Measurements from ENCODE around the gene TRPM6. TPM values are rescaled to one million over a fixed set of nuclear protein-coding genes. Genes with fewer than 3 reads are reported as not detected.

Gene TRPM6
- polyA plus RNA-seq, 3 donors from 2014 or later = not detected

GRCh38 chr9:74742792-74743730 is 144.7 kb downstream of the TRPM6 start:
- Mint-ChIP-seq H3K27me3 (ENCODE audit: low read depth in 3 of 3) (peaks cover 3 to 16% (median 11%) of the 10 kb centered on the region in 3 donors), H3K36me3 (peaks cover 0 to 4% (median 0%) of the 10 kb centered on the region in 3 donors), H3K27ac (no peak overlapping the region), H3K9me3 (no peaks in the 10 kb centered on the region), H3K4me1 (no peaks in the 10 kb centered on the region), H3K4me3 (no peak overlapping the region)
- DNase-seq = no peak

GRCh38 chr9:74742191-74742790 is 145.4 kb downstream of the TRPM6 start:
- no peak for DNase-seq
- no peak overlapping the region for H3K27ac Mint-ChIP-seq
- H3K36me3 Mint-ChIP-seq = peaks cover 0 to 4% (median 0%) of the 10 kb centered on the region in 3 donors
- no peaks in the 10 kb centered on the region for H3K9me3 Mint-ChIP-seq
- peaks cover 3 to 16% (median 10%) of the 10 kb centered on the region in 3 donors for H3K27me3 Mint-ChIP-seq (ENCODE audit: low read depth in 3 of 3)
- H3K4me3 Mint-ChIP-seq = no peak overlapping the region
- no peaks in the 10 kb centered on the region for H3K4me1 Mint-ChIP-seq

- H3K4me1 Mint-ChIP-seq = no peaks in the 10 kb centered on the region
- no peak overlapping the region for H3K27ac Mint-ChIP-seq
- H3K4me3 Mint-ChIP-seq = no peak overlapping the region
- no peak for DNase-seq
- H3K36me3 Mint-ChIP-seq = no peaks in the 10 kb centered on the region
- H3K9me3 Mint-ChIP-seq = no peaks in the 10 kb centered on the region
- peaks cover 0 to 2% (median 0%) of the 10 kb centered on the region in 3 donors for H3K27me3 Mint-ChIP-seq (ENCODE audit: low read depth in 3 of 3)
Observed at GRCh38 chr9:74736646-74737045, 151.1 kb downstream of the TRPM6 start.

GRCh38 chr9:74735761-74736160 is 152.0 kb downstream of the TRPM6 start:
- H3K27ac Mint-ChIP-seq = no peak overlapping the region
- no peaks in the 10 kb centered on the region for H3K9me3 Mint-ChIP-seq
- H3K27me3 Mint-ChIP-seq (ENCODE audit: low read depth in 3 of 3) = peaks cover 0 to 2% (median 0%) of the 10 kb centered on the region in 3 donors
- H3K36me3 Mint-ChIP-seq = no peaks in the 10 kb centered on the region
- no peak for DNase-seq
- no peaks in the 10 kb centered on the region for H3K4me1 Mint-ChIP-seq
- H3K4me3 Mint-ChIP-seq = no peak overlapping the region

GRCh38 chr9:74729136-74729695 is 158.5 kb downstream of the TRPM6 start:
- no peak for DNase-seq
- peaks cover 0 to 8% (median 3%) of the 10 kb centered on the region in 3 donors for H3K27me3 Mint-ChIP-seq (ENCODE audit: low read depth in 3 of 3)
- no peak overlapping the region for H3K4me3 Mint-ChIP-seq
- H3K9me3 Mint-ChIP-seq = no peaks in the 10 kb centered on the region
- no peak overlapping the region for H3K27ac Mint-ChIP-seq
- H3K36me3 Mint-ChIP-seq = no peaks in the 10 kb centered on the region
- H3K4me1 Mint-ChIP-seq = no peaks in the 10 kb centered on the region

GRCh38 chr9:74728176-74728575 is 159.5 kb downstream of the TRPM6 start:
- no peak for DNase-seq
- no peak overlapping the region for H3K27ac Mint-ChIP-seq
- H3K9me3 Mint-ChIP-seq = no peaks in the 10 kb centered on the region
- H3K36me3 Mint-ChIP-seq = no peaks in the 10 kb centered on the region
- H3K4me3 Mint-ChIP-seq = no peak overlapping the region
- peaks cover 0 to 8% (median 3%) of the 10 kb centered on the region in 3 donors for H3K27me3 Mint-ChIP-seq (ENCODE audit: low read depth in 3 of 3)
- no peaks in the 10 kb centered on the region for H3K4me1 Mint-ChIP-seq

- Mint-ChIP-seq H3K4me3 (no peak overlapping the region), H3K9me3 (no peaks in the 10 kb centered on the region), H3K4me1 (no peaks in the 10 kb centered on the region), H3K27ac (no peak overlapping the region), H3K27me3 (ENCODE audit: low read depth in 3 of 3) (peaks cover 0 to 10% (median 3%) of the 10 kb centered on the region in 3 donors), H3K36me3 (no peaks in the 10 kb centered on the region)
- no peak for DNase-seq
Observed at GRCh38 chr9:74726581-74726980, 161.1 kb downstream of the TRPM6 start.

- Mint-ChIP-seq H3K27me3 (ENCODE audit: low read depth in 3 of 3) (peaks cover 0 to 10% (median 3%) of the 10 kb centered on the region in 3 donors), H3K9me3 (no peaks in the 10 kb centered on the region), H3K4me1 (no peaks in the 10 kb centered on the region), H3K27ac (no peak overlapping the region), H3K36me3 (no peaks in the 10 kb centered on the region), H3K4me3 (no peak overlapping the region)
- no peak for DNase-seq
Observed at GRCh38 chr9:74724317-74724716, 163.4 kb downstream of the TRPM6 start.

GRCh38 chr9:74721696-74722660 is 165.7 kb downstream of the TRPM6 start:
- Mint-ChIP-seq H3K9me3 (no peaks in the 10 kb centered on the region), H3K27me3 (ENCODE audit: low read depth in 3 of 3) (peaks cover 0 to 14% (median 4%) of the 10 kb centered on the region in 3 donors), H3K4me3 (no peak overlapping the region), H3K36me3 (no peaks in the 10 kb centered on the region), H3K4me1 (no peaks in the 10 kb centered on the region), H3K27ac (no peak overlapping the region)
- DNase-seq = no peak

GRCh38 chr9:74719306-74719705 is 168.4 kb downstream of the TRPM6 start:
- no peaks in the 10 kb centered on the region for H3K4me1 Mint-ChIP-seq
- H3K4me3 Mint-ChIP-seq = no peak overlapping the region
- H3K36me3 Mint-ChIP-seq = no peaks in the 10 kb centered on the region
- no peak for DNase-seq
- H3K9me3 Mint-ChIP-seq = no peaks in the 10 kb centered on the region
- no peak overlapping the region for H3K27ac Mint-ChIP-seq
- peaks cover 0 to 8% (median 2%) of the 10 kb centered on the region in 3 donors for H3K27me3 Mint-ChIP-seq (ENCODE audit: low read depth in 3 of 3)

- no peaks in the 10 kb centered on the region for H3K9me3 Mint-ChIP-seq
- H3K36me3 Mint-ChIP-seq = no peaks in the 10 kb centered on the region
- H3K4me3 Mint-ChIP-seq = no peak overlapping the region
- H3K4me1 Mint-ChIP-seq = no peaks in the 10 kb centered on the region
- no peak for DNase-seq
- H3K27ac Mint-ChIP-seq = no peak overlapping the region
- peaks cover 0 to 12% (median 2%) of the 10 kb centered on the region in 3 donors for H3K27me3 Mint-ChIP-seq (ENCODE audit: low read depth in 3 of 3)
Observed at GRCh38 chr9:74718709-74719108, 169.0 kb downstream of the TRPM6 start.

- Mint-ChIP-seq H3K4me1 (no peaks in the 10 kb centered on the region), H3K4me3 (no peak overlapping the region), H3K36me3 (no peaks in the 10 kb centered on the region), H3K9me3 (peaks cover 0 to 3% (median 0%) of the 10 kb centered on the region in 6 donors), H3K27ac (no peak overlapping the region), H3K27me3 (ENCODE audit: low read depth in 3 of 3) (peaks cover 0 to 6% (median 2%) of the 10 kb centered on the region in 3 donors)
- DNase-seq = no peak
Observed at GRCh38 chr9:74711341-74711740, 176.4 kb downstream of the TRPM6 start.

GRCh38 chr9:74697535-74697934 is 190.2 kb downstream of the TRPM6 start:
- Mint-ChIP-seq H3K4me3 (no peak overlapping the region), H3K27ac (no peak overlapping the region), H3K27me3 (ENCODE audit: low read depth in 3 of 3) (peaks cover 4 to 7% (median 7%) of the 10 kb centered on the region in 3 donors), H3K36me3 (no peaks in the 10 kb centered on the region), H3K9me3 (peaks cover 0 to 8% (median 0%) of the 10 kb centered on the region in 6 donors), H3K4me1 (no peaks in the 10 kb centered on the region)
- no peak for DNase-seq
